GM19351 (cell line): ENCODE measurements around the gene ACTL7B.
"Not testable (repeated sequence)": the region's sequence is repeated elsewhere in the genome, so short reads cannot be mapped to it uniquely, and the experiment has no call there.

ENCODE experiments used
- ATAC-seq: cut with Tn5 transposase; IDR thresholded peaks from one replicate; pipeline ENCODE4 v1.9.1; 2021; ENCODE audit warnings: mild to moderate bottlenecking, moderate library complexity; ENCODE audit not compliant: unreplicated experiment

Gene ACTL7B

GRCh38 chr9:108869092-108869725 lies 13.4 kb upstream of the ACTL7B start:
- no peak for ATAC-seq

- ATAC-seq = no peak
Measured at GRCh38 chr9:108867829-108868228, 12.0 kb upstream of the ACTL7B start.

- ATAC-seq = no peak
Measured at GRCh38 chr9:108867116-108867515, 11.3 kb upstream of the ACTL7B start.

GRCh38 chr9:108866001-108866420 lies 10.2 kb upstream of the ACTL7B start:
- ATAC-seq = no peak

- no peak for ATAC-seq
Measured at GRCh38 chr9:108865037-108865436, 9.3 kb upstream of the ACTL7B start.

- ATAC-seq = no peak
Measured at GRCh38 chr9:108864446-108864845, 8.7 kb upstream of the ACTL7B start.

- no peak for ATAC-seq
Measured at GRCh38 chr9:108863891-108864290, 8.1 kb upstream of the ACTL7B start.

- no peak for ATAC-seq
Measured at GRCh38 chr9:108861997-108862396, 6.2 kb upstream of the ACTL7B start, which contains the start of gene ACTL7A. Gene ACTL7A, plus strand, starts transcription at chr9:108862266. Its CDS starts 57 bp downstream, at chr9:108862323.

GRCh38 chr9:108861464-108861863 lies 5.7 kb upstream of the ACTL7B start:
- ATAC-seq = no peak

GRCh38 chr9:108860764-108861163 lies 5.0 kb upstream of the ACTL7B start:
- no peak for ATAC-seq

GRCh38 chr9:108860354-108860753 lies 4.6 kb upstream of the ACTL7B start:
- no peak for ATAC-seq

- ATAC-seq = peak; percentile 72
Measured at GRCh38 chr9:108859459-108860114, 3.8 kb upstream of the ACTL7B start.

- no peak for ATAC-seq
Measured at GRCh38 chr9:108857572-108857971, 1.8 kb upstream of the ACTL7B start.

- ATAC-seq = no peak
Measured at GRCh38 chr9:108855529-108855886, 278 bp downstream of the ACTL7B start.

GRCh38 chr9:108854641-108855528 lies 901 bp downstream of the ACTL7B start:
- no peak for ATAC-seq

- ATAC-seq = no peak
Measured at GRCh38 chr9:108854094-108854493, 1.7 kb downstream of the ACTL7B start.

- no peak for ATAC-seq
Measured at GRCh38 chr9:108852079-108852478, 3.7 kb downstream of the ACTL7B start.

- ATAC-seq = no peak
Measured at GRCh38 chr9:108851138-108851537, 4.6 kb downstream of the ACTL7B start.

- ATAC-seq = no peak
Measured at GRCh38 chr9:108850293-108850897, 5.4 kb downstream of the ACTL7B start.

- not testable (repeated sequence) for ATAC-seq
Measured at GRCh38 chr9:108848296-108848695, 7.5 kb downstream of the ACTL7B start.

- ATAC-seq = no peak
Measured at GRCh38 chr9:108845947-108846346, 9.8 kb downstream of the ACTL7B start.
